ENCODE results near the gene FAM107B. TPM values are rescaled to one million over a fixed set of nuclear protein-coding genes. Genes with fewer than 3 reads are reported as not detected.
A peak's percentile ranks its signal among the peaks of the same experiment; 100 is the strongest.

The FAM107B gene
- total RNA-seq, 6 experiments from 2014 or later = 18.7 to 43.8 (median 40.0) TPM

GRCh38 chr10:14601872-14602725, 172.6 kb downstream of the FAM107B start:
- peak overlapping the region; percentile 94 for H3K4me3 Mint-ChIP-seq
- no peaks in the 10 kb centered on the region for H3K9me3 Mint-ChIP-seq
- DNase-seq = peak; percentile 62
- H3K36me3 Mint-ChIP-seq (ENCODE audit: low read depth) = peaks cover 36% of the 10 kb centered on the region
- peak overlapping the region; percentile 30 for H3K27ac Mint-ChIP-seq
- H3K27me3 Mint-ChIP-seq (ENCODE audit: insufficient read depth) = peaks cover 4% of the 10 kb centered on the region
- no peak for TF ChIP-seq CTCF (IDR thresholded peaks at IDR 0.05)
- H3K4me1 Mint-ChIP-seq (ENCODE audit: low read depth) = peaks cover 47% of the 10 kb centered on the region

- no peaks in the 10 kb centered on the region for H3K9me3 Mint-ChIP-seq
- no peak overlapping the region for H3K27ac Mint-ChIP-seq
- peaks cover 45% of the 10 kb centered on the region for H3K4me1 Mint-ChIP-seq (ENCODE audit: low read depth)
- H3K36me3 Mint-ChIP-seq (ENCODE audit: low read depth) = peaks cover 41% of the 10 kb centered on the region
- peaks cover 4% of the 10 kb centered on the region for H3K27me3 Mint-ChIP-seq (ENCODE audit: insufficient read depth)
- H3K4me3 Mint-ChIP-seq = peak overlapping the region; percentile 94; the same call in 1 of the 2 replicates
- TF ChIP-seq CTCF (IDR thresholded peaks at IDR 0.05) = no peak
- DNase-seq = no peak
These were observed 173.4 kb downstream of the FAM107B start for GRCh38 chr10:14601326-14601725.

- no peak for TF ChIP-seq CTCF (IDR thresholded peaks at IDR 0.05)
These were observed 174.6 kb downstream of the FAM107B start for GRCh38 chr10:14600065-14600464.

DNA sequence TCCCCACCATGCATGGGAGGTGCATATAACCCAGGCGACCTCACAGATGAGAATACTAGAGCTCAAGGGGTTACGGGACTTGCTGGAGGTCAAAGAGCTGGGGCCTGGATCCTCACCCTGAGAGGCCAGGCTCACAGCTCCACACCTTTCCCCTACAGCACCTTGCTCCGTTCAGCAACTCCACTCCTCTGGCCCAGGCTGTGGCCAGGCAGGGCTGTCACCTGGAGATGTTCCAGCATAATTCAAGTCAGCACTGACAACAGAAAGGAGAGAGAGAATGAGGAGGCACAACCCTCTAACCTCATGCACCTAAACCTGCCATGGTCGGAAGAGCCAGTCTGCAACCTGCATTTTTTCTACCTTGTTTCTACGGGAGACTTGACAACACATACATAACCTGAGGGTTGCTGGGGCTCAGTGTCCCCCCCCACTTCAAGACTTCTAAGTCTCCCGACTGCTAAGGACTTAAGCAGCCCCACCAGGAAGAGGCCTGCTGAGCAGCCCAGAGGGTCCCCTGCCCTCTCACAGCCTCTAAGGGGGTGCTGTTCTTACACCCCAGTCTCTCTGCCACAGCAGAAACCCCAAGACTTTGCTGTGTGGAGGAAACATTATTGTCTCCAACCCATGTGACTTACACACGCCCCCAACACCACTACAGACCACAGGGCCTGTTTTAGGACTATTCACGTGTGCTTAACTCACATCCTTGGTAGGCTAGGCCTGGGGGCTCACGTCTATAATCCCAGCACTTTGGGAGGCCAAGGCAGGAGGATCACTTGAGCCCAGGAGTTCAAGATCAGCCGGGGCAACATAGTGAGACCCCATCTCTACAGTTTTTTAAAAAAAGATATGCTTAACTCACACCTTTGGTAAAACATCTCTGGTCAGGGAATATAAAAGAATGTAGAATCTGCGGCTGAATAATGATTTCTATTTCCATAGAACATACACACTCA, 175.6 kb downstream of the FAM107B start:
- H3K27me3 Mint-ChIP-seq (ENCODE audit: insufficient read depth) = peaks cover 2% of the 10 kb centered on the region; the same call in 1 of the 2 replicates
- peaks cover 59% of the 10 kb centered on the region for H3K36me3 Mint-ChIP-seq (ENCODE audit: low read depth)
- no peak for TF ChIP-seq CTCF (IDR thresholded peaks at IDR 0.05)
- H3K27ac Mint-ChIP-seq = no peak overlapping the region
- H3K4me1 Mint-ChIP-seq (ENCODE audit: low read depth) = peaks cover 27% of the 10 kb centered on the region
- H3K4me3 Mint-ChIP-seq = no peak overlapping the region
- DNase-seq = no peak
- H3K9me3 Mint-ChIP-seq = no peaks in the 10 kb centered on the region

More at GRCh38 chr10:14600065-14600464, 174.6 kb downstream of the FAM107B start:
- Mint-ChIP-seq H3K27ac (no peak overlapping the region), H3K27me3 (ENCODE audit: insufficient read depth) (peaks cover 3% of the 10 kb centered on the region), H3K36me3 (ENCODE audit: low read depth) (peaks cover 53% of the 10 kb centered on the region), H3K4me3 (no peak overlapping the region), H3K9me3 (no peaks in the 10 kb centered on the region), H3K4me1 (ENCODE audit: low read depth) (peaks cover 33% of the 10 kb centered on the region)
- DNase-seq = no peak

DNA sequence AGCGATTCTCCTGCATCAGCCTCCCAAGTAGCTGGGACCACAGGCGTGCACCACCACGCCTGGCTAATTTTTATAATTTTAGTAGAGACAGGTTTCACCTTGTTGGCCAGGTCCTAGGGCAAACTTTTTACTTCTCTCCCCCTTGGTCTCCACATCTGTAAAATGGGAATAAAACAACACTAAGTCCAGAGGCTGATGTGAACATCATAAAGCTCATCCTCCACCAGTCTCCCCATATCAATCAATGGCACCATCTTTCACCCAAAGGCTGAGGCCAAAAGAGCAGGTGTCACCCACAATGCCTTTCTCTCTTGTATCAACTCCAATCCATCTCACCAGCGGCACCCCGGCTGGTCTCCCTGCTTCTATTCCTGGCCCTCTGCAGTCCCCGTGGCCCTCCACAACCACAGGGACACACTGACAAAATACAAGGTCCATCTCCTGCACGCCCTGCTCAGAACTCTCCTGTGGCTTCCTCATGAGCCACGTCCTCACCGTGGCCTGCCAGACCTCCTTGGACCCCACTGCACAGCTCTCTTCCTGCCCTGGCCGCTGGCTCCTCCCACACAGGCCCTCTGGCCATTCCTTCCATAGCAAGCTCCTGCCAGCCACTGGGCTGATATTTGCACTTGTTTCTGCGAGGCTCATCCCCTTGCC, 179.0 kb downstream of the FAM107B start:
- Mint-ChIP-seq H3K27me3 (ENCODE audit: insufficient read depth) (no peaks in the 10 kb centered on the region; the same call in 1 of the 2 replicates), H3K9me3 (no peaks in the 10 kb centered on the region), H3K4me1 (ENCODE audit: low read depth) (peaks cover 8% of the 10 kb centered on the region; the same call in 1 of the 2 replicates), H3K4me3 (no peak overlapping the region), H3K27ac (no peak overlapping the region), H3K36me3 (ENCODE audit: low read depth) (peaks cover 57% of the 10 kb centered on the region)
- no peak for TF ChIP-seq CTCF (IDR thresholded peaks at IDR 0.05)
- DNase-seq = no peak
